RKO (cell line): ENCODE data around the gene ARFGEF2.
"Not testable (repeated sequence)": the region's sequence is repeated elsewhere in the genome, so short reads cannot be mapped to it uniquely, and the experiment has no call there.

ENCODE experiments used
- DNase-seq: peaks from one replicate; pipeline ENCODE4 v3.0.0-alpha.2; 2016; ENCODE audit warnings: low spot score

ARFGEF2 gene

GRCh38 chr20:49078310-49078709 is 156.8 kb downstream of the ARFGEF2 start:
- no peak for DNase-seq

- DNase-seq = not testable (repeated sequence)
Measured at GRCh38 chr20:49082295-49082694, 160.8 kb downstream of the ARFGEF2 start.
